Superior temporal gyrus (tissue), 1 donor: ENCODE data around the gene RIMKLB.

ENCODE experiments used
- DNase-seq: peaks from one replicate; pipeline ENCODE4 v3.0.0-alpha.2; 2016; ENCODE audit errors: extremely low spot score

Gene RIMKLB

GRCh38 chr12:8697476-8698131, at the start of gene RIMKLB:
TSS of gene RIMKLB (plus strand) at chr12:8697991. CDS start at chr12:8713867, 15,876 bp downstream.
- DNase-seq: peak; percentile 70

- no peak for DNase-seq
Observed at GRCh38 chr12:8648576-8649205, 49.1 kb upstream of the RIMKLB start.

GRCh38 chr12:8655421-8655820, 42.4 kb upstream of the RIMKLB start:
- DNase-seq: no peak

GRCh38 chr12:8658346-8658745, 39.4 kb upstream of the RIMKLB start:
- DNase-seq: no peak

- DNase-seq: no peak
Observed at GRCh38 chr12:8661016-8661415, 36.8 kb upstream of the RIMKLB start.

- DNase-seq: no peak
Observed at GRCh38 chr12:8661751-8662150, 36.0 kb upstream of the RIMKLB start.

- DNase-seq: no peak
Observed at GRCh38 chr12:8662593-8662992, 35.2 kb upstream of the RIMKLB start, which contains the start of gene MFAP5. TSS of gene MFAP5 (minus strand) at chr12:8662826. CDS start at chr12:8662104, 722 bp downstream.

GRCh38 chr12:8664228-8664913, 33.4 kb upstream of the RIMKLB start:
- no peak for DNase-seq

GRCh38 chr12:8665759-8666158, 32.0 kb upstream of the RIMKLB start:
- DNase-seq: no peak

- DNase-seq: no peak
Observed at GRCh38 chr12:8667270-8667669, 30.5 kb upstream of the RIMKLB start.

GRCh38 chr12:8668441-8668840, 29.4 kb upstream of the RIMKLB start:
- DNase-seq: no peak

- DNase-seq: no peak
Observed at GRCh38 chr12:8672381-8672780, 25.4 kb upstream of the RIMKLB start.

GRCh38 chr12:8675591-8676036, 22.2 kb upstream of the RIMKLB start:
- DNase-seq: no peak

GRCh38 chr12:8676651-8677050, 21.1 kb upstream of the RIMKLB start:
- no peak for DNase-seq

- DNase-seq: no peak
Observed at GRCh38 chr12:8677362-8677761, 20.4 kb upstream of the RIMKLB start.

GRCh38 chr12:8678661-8679111, 19.1 kb upstream of the RIMKLB start:
- DNase-seq: no peak

- no peak for DNase-seq
Observed at GRCh38 chr12:8680533-8680932, 17.3 kb upstream of the RIMKLB start.

GRCh38 chr12:8681129-8681884, 16.5 kb upstream of the RIMKLB start:
- DNase-seq: no peak

- no peak for DNase-seq
Observed at GRCh38 chr12:8685051-8685450, 12.7 kb upstream of the RIMKLB start.

GRCh38 chr12:8687846-8688601, 9.8 kb upstream of the RIMKLB start:
- peak; percentile 55 for DNase-seq

GRCh38 chr12:8689681-8690080, 8.1 kb upstream of the RIMKLB start:
- DNase-seq: no peak
